Keratinocyte (primary cell): ENCODE data around the gene TSPYL1. TPM values are rescaled to one million over a fixed set of nuclear protein-coding genes. Genes with fewer than 3 reads are reported as not detected.

Source experiments
- DNase-seq: peaks from one replicate; pipeline ENCODE4 v3.0.0-alpha.2; 2011; ENCODE audit warnings: low read depth, missing footprints, low spot score
- FAIRE-seq: peaks from 2 replicates; lab custom pipeline; 2011; peaks lifted over from hg19 to GRCh38; lab: Jason Lieb, UNC
- H2AFZ ChIP-seq: 2 replicates; pipeline ENCODE4 v1.6.0; 2012; ENCODE audit warnings: low read length, control low read depth, inconsistent platforms; ENCODE audit not compliant: control insufficient read depth
- H3K27ac ChIP-seq: 2 replicates; pipeline ENCODE4 v1.5.1; 2011; ENCODE audit warnings: low read length; ENCODE audit not compliant: control insufficient read depth, insufficient read depth
- H3K27me3 ChIP-seq: 3 replicates; pipeline ENCODE4 v1.6.0; 2011; ENCODE audit warnings: low read length; ENCODE audit not compliant: control insufficient read depth, insufficient read depth; ENCODE audit errors: extremely low read depth
- H3K36me3 ChIP-seq, 2 experiments: 2 replicates in 1 of 2; 3 replicates in 1 of 2; pipeline ENCODE4 v1.5.1; 2011; ENCODE audit warnings: low read length in 2 of 2, mild to moderate bottlenecking in 1 of 2; ENCODE audit not compliant: control insufficient read depth in 2 of 2, insufficient read depth in 2 of 2; ENCODE audit errors: extremely low read depth in 1 of 2
- H3K4me1 ChIP-seq: 3 replicates; pipeline ENCODE4 v1.5.1; 2011; ENCODE audit warnings: low read length; ENCODE audit not compliant: control insufficient read depth, insufficient read depth; ENCODE audit errors: extremely low read depth
- H3K4me2 ChIP-seq: 3 replicates; pipeline ENCODE4 v1.6.0; 2011; ENCODE audit warnings: low read depth, low read length; ENCODE audit not compliant: control insufficient read depth, insufficient read depth; ENCODE audit errors: extremely low read depth
- H3K4me3 ChIP-seq, 3 experiments: fragments of 200-600 bp in 1 of 3; sonication (generic) in 1 of 3; 2 replicates in 2 of 3; 3 replicates in 1 of 3; pipeline ENCODE4 v1.5.1; 2011 to 2016; ENCODE audit warnings: low read length in 3 of 3, mild to moderate bottlenecking in 3 of 3, control low read depth in 2 of 3, inconsistent platforms in 1 of 3, low read depth in 1 of 3, mixed read lengths in 1 of 3, mixed run types in 1 of 3, moderate library complexity in 1 of 3; ENCODE audit not compliant: control insufficient read depth in 2 of 3, insufficient read depth in 2 of 3; ENCODE audit errors: extremely low read depth in 1 of 3
- H3K79me2 ChIP-seq: 2 replicates; pipeline ENCODE4 v1.6.0; 2012; ENCODE audit warnings: low read length; ENCODE audit not compliant: control insufficient read depth, insufficient read depth
- H3K9ac ChIP-seq: 3 replicates; pipeline ENCODE4 v1.6.0; 2011; ENCODE audit warnings: low read length; ENCODE audit not compliant: control insufficient read depth, insufficient read depth; ENCODE audit errors: extremely low read depth
- H3K9me1 ChIP-seq: 3 replicates; pipeline ENCODE4 v1.6.0; 2011; ENCODE audit warnings: low read length; ENCODE audit not compliant: control insufficient read depth, insufficient read depth; ENCODE audit errors: extremely low read depth
- H3K9me3 ChIP-seq: 2 replicates; pipeline ENCODE4 v1.5.1; 2012; ENCODE audit warnings: low read depth, low read length; ENCODE audit not compliant: control insufficient read depth
- H4K20me1 ChIP-seq: 3 replicates; pipeline ENCODE4 v1.6.0; 2011; ENCODE audit warnings: low read length; ENCODE audit not compliant: control insufficient read depth, insufficient read depth; ENCODE audit errors: extremely low read depth
- CTCF ChIP-seq, 3 experiments: IDR thresholded peaks in 1 of 3; conservative IDR thresholded peaks in 1 of 3; optimal IDR thresholded peaks in 1 of 3; 2 replicates in 2 of 3; 3 replicates in 1 of 3; pipeline versions ENCODE3 to v1.5.1; 2011; ENCODE audit warnings: low read length in 3 of 3, mild to moderate bottlenecking in 3 of 3, moderate library complexity in 2 of 3, control low read depth in 1 of 3, inconsistent platforms in 1 of 3; ENCODE audit not compliant: insufficient read depth in 2 of 3; ENCODE audit errors: extremely low read depth in 1 of 3
- EZH2 ChIP-seq: IDR thresholded peaks from one replicate; pipeline ENCODE4 v1.6.1; 2012; ENCODE audit warnings: inconsistent platforms, mild to moderate bottlenecking, low read length, moderate library complexity
- dilution Hi-C: fragments of 300-500 bp; cut with MboI; formaldehyde crosslinking; loops from one replicate; pipeline ENCODE4 v1.7.0; 2020; ENCODE audit warnings: low sequenced_read_pairs; ENCODE audit not compliant: extremely low pct_ligation_motif_present
- polyA plus RNA-seq, 5 experiments: library from polyadenylated mRNA; depleted of rRNA in 3 of 5; stranded (reverse) in 3 of 5; stranded (forward) in 1 of 5; unstranded in 1 of 5; fragments of >200 nt; gene quantifications; 1 replicate in 1 of 5; 2 replicates in 3 of 5; 3 replicates in 1 of 5; pipeline versions ENCODE4 v1.2.1 to v1.2.3, GENCODE V29; 2011 to 2012; ENCODE audit warnings: missing spikeins in 2 of 5, low read depth in 1 of 5, low replicate concordance in 1 of 5

Gene TSPYL1
- polyA plus RNA-seq, 1 donor (not counting 4 experiments of a cell fraction or from before 2014, with no cell fraction given), result 75.6 TPM

GRCh38 chr6:116280933-116281316 is 1.2 kb upstream of the TSPYL1 start:
- H3K79me2 ChIP-seq, result peaks cover 37% of the 10 kb centered on the region
- H3K4me2 ChIP-seq, result peak overlapping the region; percentile 83
- peak overlapping the region; percentile 96 for H2AFZ ChIP-seq
- H3K27me3 ChIP-seq, result no peaks in the 10 kb centered on the region
- H3K9me3 ChIP-seq, result no peaks in the 10 kb centered on the region
- peaks cover 15% of the 10 kb centered on the region for H3K4me1 ChIP-seq
- TF ChIP-seq CTCF (optimal IDR thresholded peaks at IDR 0.05 in 1 of 3, IDR thresholded peaks at IDR 0.05 in 1 of 3, conservative IDR thresholded peaks at IDR 0.05 in 1 of 3; ENCODE audit: extremely low read depth in 1 of 3, insufficient read depth in 2 of 3, low read length in 3 of 3), result no peak
- TF ChIP-seq EZH2, result no peak
- no peak for DNase-seq
- no peaks in the 10 kb centered on the region for H3K9me1 ChIP-seq
- peak overlapping the region; percentile 97 for H3K27ac ChIP-seq
- H3K4me3 ChIP-seq, result peak overlapping the region in 1 of 3 experiments; percentile 91
- H3K9ac ChIP-seq, result no peak overlapping the region
- peaks cover 3% of the 10 kb centered on the region for H4K20me1 ChIP-seq
- no peak for FAIRE-seq
- dilution Hi-C loops, result no loop called here
- H3K36me3 ChIP-seq, result peaks cover 3 to 7% of the 10 kb centered on the region in 2 experiments

GRCh38 chr6:116280161-116280932 is 617 bp upstream of the TSPYL1 start:
- Histone ChIP-seq H4K20me1 (peaks cover 3% of the 10 kb centered on the region), H3K4me1 (peaks cover 15% of the 10 kb centered on the region), H3K27me3 (no peaks in the 10 kb centered on the region), H2AFZ (peak overlapping the region; percentile 96), H3K79me2 (peaks cover 42% of the 10 kb centered on the region), H3K9ac (peak overlapping the region; percentile 98), H3K4me2 (peak overlapping the region; percentile 83), H3K9me3 (no peaks in the 10 kb centered on the region), H3K27ac (peak overlapping the region; percentile 97), H3K36me3 (peaks cover 3 to 7% of the 10 kb centered on the region in 2 experiments), H3K9me1 (no peaks in the 10 kb centered on the region), H3K4me3 (peak overlapping the region; percentile 91 to 96 (median 93))
- DNase-seq (no peak), FAIRE-seq (no peak)
- no peak for TF ChIP-seq EZH2
- no peak for TF ChIP-seq CTCF (optimal IDR thresholded peaks at IDR 0.05 in 1 of 3, IDR thresholded peaks at IDR 0.05 in 1 of 3, conservative IDR thresholded peaks at IDR 0.05 in 1 of 3; ENCODE audit: extremely low read depth in 1 of 3, insufficient read depth in 2 of 3, low read length in 3 of 3)
- dilution Hi-C loops, result no loop called here
